Measurements from ENCODE around the gene TOB2.

GRCh38 chr22:41406410-41406809 lies 40.2 kb downstream of the TOB2 start:
- TF ChIP-seq ZZZ3 (IDR thresholded peaks at IDR 0.05) = no peak
- TF ChIP-seq, protein P1, sequence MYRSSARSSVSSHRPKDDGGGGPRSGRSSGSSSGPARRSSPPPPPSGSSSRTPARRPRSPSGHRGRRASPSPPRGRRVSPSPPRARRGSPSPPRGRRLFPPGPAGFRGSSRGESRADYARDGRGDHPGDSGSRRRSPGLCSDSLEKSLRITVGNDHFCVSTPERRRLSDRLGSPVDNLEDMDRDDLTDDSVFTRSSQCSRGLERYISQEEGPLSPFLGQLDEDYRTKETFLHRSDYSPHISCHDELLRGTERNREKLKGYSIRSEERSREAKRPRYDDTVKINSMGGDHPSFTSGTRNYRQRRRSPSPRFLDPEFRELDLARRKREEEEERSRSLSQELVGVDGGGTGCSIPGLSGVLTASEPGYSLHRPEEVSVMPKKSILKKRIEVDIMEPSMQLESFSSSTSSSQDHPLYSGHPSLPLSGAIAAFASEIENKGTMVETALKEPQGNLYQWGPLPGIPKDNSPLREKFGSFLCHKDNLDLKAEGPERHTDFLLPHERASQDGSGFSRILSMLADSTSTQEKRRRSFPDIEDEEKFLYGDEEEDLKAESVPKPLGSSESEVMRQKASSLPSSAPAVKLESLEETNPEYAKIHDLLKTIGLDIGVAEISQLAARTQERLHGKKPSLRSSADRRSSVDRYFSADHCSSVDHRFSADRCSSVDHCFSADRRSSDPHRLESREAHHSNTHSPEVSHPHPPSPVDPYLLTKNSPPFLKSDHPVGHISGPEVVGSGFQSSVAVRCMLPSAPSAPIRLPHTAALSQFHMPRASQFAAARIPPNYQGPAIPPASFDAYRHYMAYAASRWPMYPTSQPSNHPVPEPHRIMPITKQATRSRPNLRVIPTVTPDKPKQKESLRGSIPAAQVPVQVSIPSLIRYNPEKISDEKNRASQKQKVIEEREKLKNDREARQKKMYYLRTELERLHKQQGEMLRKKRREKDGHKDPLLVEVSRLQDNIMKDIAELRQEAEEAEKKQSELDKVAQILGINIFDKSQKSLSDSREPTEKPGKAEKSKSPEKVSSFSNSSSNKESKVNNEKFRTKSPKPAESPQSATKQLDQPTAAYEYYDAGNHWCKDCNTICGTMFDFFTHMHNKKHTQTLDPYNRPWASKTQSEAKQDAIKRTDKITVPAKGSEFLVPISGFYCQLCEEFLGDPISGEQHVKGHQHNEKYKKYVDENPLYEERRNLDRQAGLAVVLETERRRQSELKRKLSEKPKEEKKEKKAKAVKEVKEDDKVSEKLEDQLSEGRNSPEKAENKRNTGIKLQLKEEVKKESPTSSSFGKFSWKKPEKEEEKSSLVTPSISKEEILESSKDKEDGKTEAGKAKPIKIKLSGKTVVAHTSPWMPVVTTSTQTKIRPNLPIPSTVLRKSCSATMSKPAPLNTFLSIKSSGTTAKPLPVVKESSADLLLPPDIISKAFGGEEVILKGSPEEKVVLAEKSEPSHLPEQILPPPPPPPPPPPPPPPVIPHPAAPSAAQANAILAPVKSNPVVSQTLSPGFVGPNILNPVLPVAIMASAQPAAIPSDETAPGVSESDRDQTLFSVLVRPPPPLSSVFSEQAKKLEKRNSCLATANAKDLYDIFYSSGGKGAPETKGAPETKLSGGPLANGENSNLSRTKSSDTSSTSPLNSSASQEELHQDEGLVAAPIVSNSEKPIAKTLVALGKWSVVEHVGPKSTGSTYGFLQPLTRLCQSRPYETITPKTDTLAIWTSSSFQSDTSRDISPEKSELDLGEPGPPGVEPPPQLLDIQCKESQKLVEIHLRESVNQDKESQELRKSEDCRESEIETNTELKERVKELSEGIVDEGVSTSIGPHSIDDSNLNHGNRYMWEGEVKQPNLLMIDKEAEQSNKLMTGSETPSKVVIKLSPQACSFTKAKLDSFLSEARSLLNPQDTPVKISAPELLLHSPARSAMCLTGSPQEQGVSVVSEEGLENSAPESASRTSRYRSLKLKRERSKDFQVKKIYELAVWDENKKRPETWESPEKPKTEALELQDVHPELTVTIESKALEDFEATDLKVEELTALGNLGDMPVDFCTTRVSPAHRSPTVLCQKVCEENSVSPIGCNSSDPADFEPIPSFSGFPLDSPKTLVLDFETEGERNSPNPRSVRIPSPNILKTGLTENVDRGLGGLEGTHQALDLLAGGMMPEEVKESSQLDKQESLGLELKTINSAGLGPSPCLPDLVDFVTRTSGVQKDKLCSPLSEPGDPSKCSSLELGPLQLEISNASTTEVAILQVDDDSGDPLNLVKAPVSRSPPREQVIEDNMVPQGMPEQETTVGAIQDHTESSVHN (IDR thresholded peaks at IDR 0.05; ENCODE audit: borderline replicate concordance in 1 of 2, low read depth in 1 of 2) = no peak
- no peak for TF ChIP-seq CBX3 (IDR thresholded peaks at IDR 0.05; ENCODE audit: borderline replicate concordance in 1 of 2, low read length in 2 of 2)
- TF ChIP-seq CHD2 (IDR thresholded peaks at IDR 0.05; ENCODE audit: low read depth, low read length) = no peak
- TF ChIP-seq ZNF121 (CRISPR knock-in tag; conservative IDR thresholded peaks at IDR 0.05) = no peak
- TF ChIP-seq POLR2A (conservative IDR thresholded peaks at IDR 0.05) = no peak
- TF ChIP-seq YY1 (IDR thresholded peaks at IDR 0.05; ENCODE audit: borderline replicate concordance in 1 of 3, control insufficient read depth in 1 of 3, extremely low read depth in 1 of 3, insufficient read depth in 3 of 3, insufficient read length in 1 of 3, insufficient replicate concordance in 2 of 3, low read depth in 1 of 3, low read length in 2 of 3) = no peak
- TF ChIP-seq CTCF (IDR thresholded peaks at IDR 0.05 in 2 of 3, conservative IDR thresholded peaks at IDR 0.05 in 1 of 3; ENCODE audit: insufficient read depth in 2 of 3, low read depth in 1 of 3, low read length in 3 of 3) = no peak
- no peak for TF ChIP-seq EZH2 (IDR thresholded peaks at IDR 0.05; ENCODE audit: borderline replicate concordance, low read depth, low read length)
- TF ChIP-seq THRAP3 (IDR thresholded peaks at IDR 0.05; ENCODE audit: borderline replicate concordance) = no peak
- TF ChIP-seq, protein P2, sequence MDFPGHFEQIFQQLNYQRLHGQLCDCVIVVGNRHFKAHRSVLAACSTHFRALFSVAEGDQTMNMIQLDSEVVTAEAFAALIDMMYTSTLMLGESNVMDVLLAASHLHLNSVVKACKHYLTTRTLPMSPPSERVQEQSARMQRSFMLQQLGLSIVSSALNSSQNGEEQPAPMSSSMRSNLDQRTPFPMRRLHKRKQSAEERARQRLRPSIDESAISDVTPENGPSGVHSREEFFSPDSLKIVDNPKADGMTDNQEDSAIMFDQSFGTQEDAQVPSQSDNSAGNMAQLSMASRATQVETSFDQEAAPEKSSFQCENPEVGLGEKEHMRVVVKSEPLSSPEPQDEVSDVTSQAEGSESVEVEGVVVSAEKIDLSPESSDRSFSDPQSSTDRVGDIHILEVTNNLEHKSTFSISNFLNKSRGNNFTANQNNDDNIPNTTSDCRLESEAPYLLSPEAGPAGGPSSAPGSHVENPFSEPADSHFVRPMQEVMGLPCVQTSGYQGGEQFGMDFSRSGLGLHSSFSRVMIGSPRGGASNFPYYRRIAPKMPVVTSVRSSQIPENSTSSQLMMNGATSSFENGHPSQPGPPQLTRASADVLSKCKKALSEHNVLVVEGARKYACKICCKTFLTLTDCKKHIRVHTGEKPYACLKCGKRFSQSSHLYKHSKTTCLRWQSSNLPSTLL (IDR thresholded peaks at IDR 0.05) = no peak
- TF ChIP-seq CBX2 (IDR thresholded peaks at IDR 0.05; ENCODE audit: insufficient read depth, low read length, poor library complexity, severe bottlenecking) = no peak
- no peak for TF ChIP-seq ZBTB7A (IDR thresholded peaks at IDR 0.05; ENCODE audit: borderline replicate concordance, control insufficient read depth, low read depth, low read length)
- TF ChIP-seq KDM4B (IDR thresholded peaks at IDR 0.05; ENCODE audit: borderline replicate concordance in 2 of 2, low read depth in 1 of 2) = no peak

Measured in K562 (cell line).